SK-N-SH (cell line): ENCODE measurements around the gene SEC14L2. TPM values are rescaled to one million over a fixed set of nuclear protein-coding genes. Genes with fewer than 3 reads are reported as not detected.

Source experiments
- CTCF ChIA-PET: fragments of 300-600, 350-600 bp; formaldehyde crosslinking; extraction: SDS; loops from one replicate; lab custom pipeline; 2021; lab: Yijun Ruan, JAX
- POLR2A ChIA-PET: fragments of 350-600 bp; sonication (Branson Sonifier 250); formaldehyde crosslinking; extraction: SDS; loops from one replicate; lab custom pipeline; 2020; ENCODE audit warnings: antibody characterized with exemption, inconsistent platforms; lab: Yijun Ruan, JAX
- DNase-seq: peaks from one replicate; pipeline ENCODE4 v3.0.0; 2012
- H2AFZ ChIP-seq: fragments of 200-600 bp; sonication (generic); 2 replicates; pipeline ENCODE4 v1.8.1; 2016; ENCODE audit warnings: antibody characterized with exemption, mild to moderate bottlenecking, low read depth
- H3F3A ChIP-seq: fragments of 200-600 bp; sonication (generic); replicated peaks from 2 replicates; pipeline ENCODE3; 2016; ENCODE audit warnings: antibody characterized with exemption, mild to moderate bottlenecking; ENCODE audit not compliant: insufficient read depth
- H3K27ac ChIP-seq, 2 experiments: fragments of 200-500 bp in 1 of 2; fragments of 200-600 bp in 1 of 2; sonication (Bioruptor generic) in 1 of 2; sonication (generic), shearing (Covaris generic) in 1 of 2; 2 replicates each; pipeline versions ENCODE4 v1.5.1 to v1.6.1; 2014 to 2016; ENCODE audit warnings: low read depth in 2 of 2, inconsistent platforms in 1 of 2, low read length in 1 of 2, mild to moderate bottlenecking in 1 of 2, mixed read lengths in 1 of 2
- H3K27me3 ChIP-seq: fragments of 200-600 bp; sonication (generic), shearing (Covaris generic); 2 replicates; pipeline ENCODE4 v1.6.1; 2016; ENCODE audit warnings: mixed run types; ENCODE audit not compliant: insufficient read depth
- H3K36me3 ChIP-seq, 2 experiments: fragments of 200-500 bp in 1 of 2; fragments of 200-600 bp in 1 of 2; sonication (Bioruptor generic) in 1 of 2; sonication (generic) in 1 of 2; replicated peaks in 1 of 2; 2 replicates each; pipeline versions ENCODE3 to v1.5.1; 2014 to 2016; ENCODE audit warnings: low read length in 1 of 2, mild to moderate bottlenecking in 1 of 2; ENCODE audit not compliant: insufficient read depth in 2 of 2, control insufficient read depth in 1 of 2
- H3K4me1 ChIP-seq, 2 experiments: fragments of 200-500 bp in 1 of 2; fragments of 200-600 bp in 1 of 2; sonication (Bioruptor generic) in 1 of 2; sonication (generic), shearing (Covaris generic) in 1 of 2; 2 replicates each; pipeline versions ENCODE4 v1.5.1 to v1.6.1; 2014 to 2016; ENCODE audit warnings: low read depth in 1 of 2, low read length in 1 of 2, mixed run types in 1 of 2; ENCODE audit not compliant: insufficient read depth in 2 of 2, control insufficient read depth in 1 of 2
- H3K4me2 ChIP-seq: fragments of 200-600 bp; sonication (generic), shearing (Covaris generic); 2 replicates; pipeline ENCODE4 v1.6.1; 2017; ENCODE audit warnings: mixed run types
- H3K4me3 ChIP-seq, 2 experiments: fragments of 200-500 bp in 1 of 2; fragments of 200-600 bp in 1 of 2; sonication (Bioruptor generic) in 1 of 2; sonication (generic), shearing (Covaris generic) in 1 of 2; 2 replicates each; pipeline versions ENCODE4 v1.5.1 to v1.8.1; 2014 to 2016; ENCODE audit warnings: low read depth in 2 of 2, inconsistent platforms in 1 of 2, low read length in 1 of 2, mild to moderate bottlenecking in 1 of 2, mixed read lengths in 1 of 2, moderate library complexity in 1 of 2
- H3K79me2 ChIP-seq: fragments of 200-600 bp; sonication (generic); 2 replicates; pipeline ENCODE4 v1.8.1; 2017; ENCODE audit warnings: mild to moderate bottlenecking; ENCODE audit not compliant: insufficient read depth
- H3K9ac ChIP-seq: fragments of 200-600 bp; sonication (generic); 2 replicates; pipeline ENCODE4 v1.6.1; 2017; ENCODE audit warnings: mixed run types
- H3K9me2 ChIP-seq: fragments of 200-600 bp; sonication (generic); 2 replicates; pipeline ENCODE4 v1.6.1; 2017; ENCODE audit warnings: mixed run types
- H3K9me3 ChIP-seq: fragments of 200-600 bp; sonication (generic); 2 replicates; pipeline ENCODE4 v1.6.1; 2017; ENCODE audit warnings: mixed run types, mild to moderate bottlenecking, moderate library complexity
- H4K20me1 ChIP-seq: fragments of 200-600 bp; sonication (generic); 2 replicates; pipeline ENCODE4 v1.6.1; 2017; ENCODE audit warnings: mild to moderate bottlenecking, mixed run types; ENCODE audit not compliant: insufficient read depth
- CHD2 ChIP-seq: fragments of 150-350 bp; IDR thresholded peaks from 2 replicates; pipeline ENCODE4 v1.6.1; 2018; ENCODE audit warnings: low read length; ENCODE audit not compliant: partially characterized antibody
- EP300 ChIP-seq, 2 experiments: IDR thresholded peaks; 2 replicates each; pipeline versions ENCODE4 v1.4.0 to v1.6.1; 2012; ENCODE audit warnings: borderline replicate concordance in 1 of 2, low read depth in 1 of 2, low read length in 1 of 2
- EZH2phosphoT487 ChIP-seq: fragments of 200-600 bp; sonication (generic); IDR thresholded peaks from 2 replicates; pipeline ENCODE4 v1.6.1; 2017; ENCODE audit warnings: low read depth, mixed run types, mild to moderate bottlenecking, antibody characterized with exemption, moderate library complexity, borderline replicate concordance
- FOSL2 ChIP-seq: IDR thresholded peaks from 2 replicates; pipeline ENCODE4 v1.4.0; 2012; ENCODE audit warnings: low read depth, mild to moderate bottlenecking, moderate library complexity, borderline replicate concordance
- FOXJ3 ChIP-seq: sonication (generic); formaldehyde crosslinking; IDR thresholded peaks from 2 replicates; pipeline ENCODE4 v1.5.1; 2020; ENCODE audit warnings: mild to moderate bottlenecking, missing genetic modification reagents
- MEF2A ChIP-seq: IDR thresholded peaks from 2 replicates; pipeline ENCODE4 v1.4.0; 2012; ENCODE audit warnings: low read depth, borderline replicate concordance
- RXRA ChIP-seq: IDR thresholded peaks from 2 replicates; pipeline ENCODE4 v1.4.0; 2012; ENCODE audit warnings: low read depth, mild to moderate bottlenecking, borderline replicate concordance
- SIN3A ChIP-seq: IDR thresholded peaks from 2 replicates; pipeline ENCODE4 v1.6.1; 2012; ENCODE audit warnings: low read depth, mild to moderate bottlenecking, low read length, moderate library complexity, borderline replicate concordance
- TCF12 ChIP-seq: IDR thresholded peaks from 2 replicates; pipeline ENCODE4 v1.4.0; 2012
- USF2 ChIP-seq: fragments of 150-350 bp; IDR thresholded peaks from 2 replicates; pipeline ENCODE4 v1.6.1; 2017; ENCODE audit warnings: antibody characterized with exemption, low read length, low read depth, borderline replicate concordance
- ZBTB33 ChIP-seq: IDR thresholded peaks from 2 replicates; pipeline ENCODE4 v1.4.0; 2012; ENCODE audit warnings: low read depth, borderline replicate concordance
- WGBS: methylation state at CpG from one replicate; pipeline ENCODE4 v1.1.6; 2017; ENCODE audit warnings: low lambda C conversion rate; 5-methylcytosine and 5-hydroxymethylcytosine counted together
- polyA plus RNA-seq, 3 experiments: library from polyadenylated mRNA; depleted of rRNA; stranded (reverse); fragments of >200 nt; gene quantifications; 2 replicates each; pipeline ENCODE4 v1.2.3, GENCODE V29; 2012

SEC14L2 gene
- polyA plus RNA-seq, 1 of the 3 experiments (the other 2 are of a cell fraction), result 14.0 TPM

GRCh38 chr22:30368420-30368819 is 28.4 kb upstream of the SEC14L2 start (continued):
- TF ChIP-seq USF2 (no peak), ZBTB33 (no peak)

- TF ChIP-seq FOSL2, result no peak
- no peak for TF ChIP-seq TCF12
- no peak for TF ChIP-seq MEF2A
- no peak for TF ChIP-seq SIN3A
- no peak for TF ChIP-seq CHD2
- no peak for TF ChIP-seq EP300 (IDR thresholded peaks at IDR 0.05; ENCODE audit: borderline replicate concordance in 1 of 2, low read depth in 1 of 2, low read length in 1 of 2)
- TF ChIP-seq FOXJ3 (CRISPR knock-in tag), result no peak
- TF ChIP-seq RXRA, result no peak
- no peak for TF ChIP-seq ZBTB33
- TF ChIP-seq EZH2phosphoT487, result no peak
- TF ChIP-seq, all 33 proteins: peak for 0
- H3K36me3 ChIP-seq, result no peaks in the 10 kb centered on the region
- H3K9me2 ChIP-seq, result no peaks in the 10 kb centered on the region
- no peak overlapping the region for H3K4me2 ChIP-seq
- no peaks in the 10 kb centered on the region for H3K27me3 ChIP-seq
- CTCF ChIA-PET, result interaction anchor here (0.9 to 1.2 kb wide), 3 partner anchors 12 to 83 kb away, joined by 3 read pairs; no protein-coding TSS in a partner anchor
- POLR2A ChIA-PET, result interaction anchor here (3.4 kb wide), 1 partner anchor 10 kb away, joined by 12 read pairs; no protein-coding TSS in a partner anchor
- no peak overlapping the region for H3K4me3 ChIP-seq
- H3F3A ChIP-seq, result no peaks in the 10 kb centered on the region
- H3K79me2 ChIP-seq, result no peaks in the 10 kb centered on the region
- no peak overlapping the region for H2AFZ ChIP-seq
- peaks cover 0 to 12% of the 10 kb centered on the region in 2 experiments; a peak in 1 of 4 replicates for H3K4me1 ChIP-seq
- peak overlapping the region in 1 of 2 experiments; percentile 34; a peak in 2 of 4 replicates for H3K27ac ChIP-seq
- H4K20me1 ChIP-seq, result no peaks in the 10 kb centered on the region
- WGBS, result 81% methylated on average over 18 of the region's 19 CpGs
- H3K9ac ChIP-seq, result no peak overlapping the region
- DNase-seq, result peak; percentile 55
- H3K9me3 ChIP-seq, result no peaks in the 10 kb centered on the region
Observed at GRCh38 chr22:30370641-30371230, 26.1 kb upstream of the SEC14L2 start.
